Keratinocyte (primary cell): ENCODE data around the gene CPNE4. TPM values are rescaled to one million over a fixed set of nuclear protein-coding genes. Genes with fewer than 3 reads are reported as not detected.

Experiments
- DNase-seq: peaks from one replicate; pipeline ENCODE4 v3.0.0-alpha.2; 2011; ENCODE audit warnings: low read depth, missing footprints, low spot score
- FAIRE-seq: peaks from 2 replicates; lab custom pipeline; 2011; peaks lifted over from hg19 to GRCh38; lab: Jason Lieb, UNC
- H2AFZ ChIP-seq: 2 replicates; pipeline ENCODE4 v1.6.0; 2012; ENCODE audit warnings: low read length, control low read depth, inconsistent platforms; ENCODE audit not compliant: control insufficient read depth
- H3K27ac ChIP-seq: 2 replicates; pipeline ENCODE4 v1.5.1; 2011; ENCODE audit warnings: low read length; ENCODE audit not compliant: control insufficient read depth, insufficient read depth
- H3K27me3 ChIP-seq: 3 replicates; pipeline ENCODE4 v1.6.0; 2011; ENCODE audit warnings: low read length; ENCODE audit not compliant: control insufficient read depth, insufficient read depth; ENCODE audit errors: extremely low read depth
- H3K36me3 ChIP-seq, 2 experiments: 2 replicates in 1 of 2; 3 replicates in 1 of 2; pipeline ENCODE4 v1.5.1; 2011; ENCODE audit warnings: low read length in 2 of 2, mild to moderate bottlenecking in 1 of 2; ENCODE audit not compliant: control insufficient read depth in 2 of 2, insufficient read depth in 2 of 2; ENCODE audit errors: extremely low read depth in 1 of 2
- H3K4me1 ChIP-seq: 3 replicates; pipeline ENCODE4 v1.5.1; 2011; ENCODE audit warnings: low read length; ENCODE audit not compliant: control insufficient read depth, insufficient read depth; ENCODE audit errors: extremely low read depth
- H3K4me2 ChIP-seq: 3 replicates; pipeline ENCODE4 v1.6.0; 2011; ENCODE audit warnings: low read depth, low read length; ENCODE audit not compliant: control insufficient read depth, insufficient read depth; ENCODE audit errors: extremely low read depth
- H3K4me3 ChIP-seq, 3 experiments: fragments of 200-600 bp in 1 of 3; sonication (generic) in 1 of 3; 2 replicates in 2 of 3; 3 replicates in 1 of 3; pipeline ENCODE4 v1.5.1; 2011 to 2016; ENCODE audit warnings: low read length in 3 of 3, mild to moderate bottlenecking in 3 of 3, control low read depth in 2 of 3, inconsistent platforms in 1 of 3, low read depth in 1 of 3, mixed read lengths in 1 of 3, mixed run types in 1 of 3, moderate library complexity in 1 of 3; ENCODE audit not compliant: control insufficient read depth in 2 of 3, insufficient read depth in 2 of 3; ENCODE audit errors: extremely low read depth in 1 of 3
- H3K79me2 ChIP-seq: 2 replicates; pipeline ENCODE4 v1.6.0; 2012; ENCODE audit warnings: low read length; ENCODE audit not compliant: control insufficient read depth, insufficient read depth
- H3K9ac ChIP-seq: 3 replicates; pipeline ENCODE4 v1.6.0; 2011; ENCODE audit warnings: low read length; ENCODE audit not compliant: control insufficient read depth, insufficient read depth; ENCODE audit errors: extremely low read depth
- H3K9me1 ChIP-seq: 3 replicates; pipeline ENCODE4 v1.6.0; 2011; ENCODE audit warnings: low read length; ENCODE audit not compliant: control insufficient read depth, insufficient read depth; ENCODE audit errors: extremely low read depth
- H3K9me3 ChIP-seq: 2 replicates; pipeline ENCODE4 v1.5.1; 2012; ENCODE audit warnings: low read depth, low read length; ENCODE audit not compliant: control insufficient read depth
- H4K20me1 ChIP-seq: 3 replicates; pipeline ENCODE4 v1.6.0; 2011; ENCODE audit warnings: low read length; ENCODE audit not compliant: control insufficient read depth, insufficient read depth; ENCODE audit errors: extremely low read depth
- CTCF ChIP-seq, 3 experiments: IDR thresholded peaks in 1 of 3; conservative IDR thresholded peaks in 1 of 3; optimal IDR thresholded peaks in 1 of 3; 2 replicates in 2 of 3; 3 replicates in 1 of 3; pipeline versions ENCODE3 to v1.5.1; 2011; ENCODE audit warnings: low read length in 3 of 3, mild to moderate bottlenecking in 3 of 3, moderate library complexity in 2 of 3, control low read depth in 1 of 3, inconsistent platforms in 1 of 3; ENCODE audit not compliant: insufficient read depth in 2 of 3; ENCODE audit errors: extremely low read depth in 1 of 3
- EZH2 ChIP-seq: IDR thresholded peaks from one replicate; pipeline ENCODE4 v1.6.1; 2012; ENCODE audit warnings: inconsistent platforms, mild to moderate bottlenecking, low read length, moderate library complexity
- dilution Hi-C: fragments of 300-500 bp; cut with MboI; formaldehyde crosslinking; loops from one replicate; pipeline ENCODE4 v1.7.0; 2020; ENCODE audit warnings: low sequenced_read_pairs; ENCODE audit not compliant: extremely low pct_ligation_motif_present
- polyA plus RNA-seq, 5 experiments: library from polyadenylated mRNA; depleted of rRNA in 3 of 5; stranded (reverse) in 3 of 5; stranded (forward) in 1 of 5; unstranded in 1 of 5; fragments of >200 nt; gene quantifications; 1 replicate in 1 of 5; 2 replicates in 3 of 5; 3 replicates in 1 of 5; pipeline versions ENCODE4 v1.2.1 to v1.2.3, GENCODE V29; 2011 to 2012; ENCODE audit warnings: missing spikeins in 2 of 5, low read depth in 1 of 5, low replicate concordance in 1 of 5

CPNE4 gene
- polyA plus RNA-seq, 1 donor (not counting 4 experiments of a cell fraction or from before 2014, with no cell fraction given), result 0.08 TPM

- Histone ChIP-seq H3K79me2 (no peaks in the 10 kb centered on the region), H3K9me3 (no peaks in the 10 kb centered on the region), H3K36me3 (no peaks in the 10 kb centered on the region), H3K9ac (no peak overlapping the region), H3K9me1 (no peaks in the 10 kb centered on the region), H2AFZ (no peak overlapping the region), H3K4me1 (no peaks in the 10 kb centered on the region), H3K27ac (no peak overlapping the region), H3K4me3 (no peak overlapping the region), H3K4me2 (no peak overlapping the region), H3K27me3 (no peaks in the 10 kb centered on the region), H4K20me1 (no peaks in the 10 kb centered on the region)
- dilution Hi-C loops, result no loop called here
- FAIRE-seq (no peak), DNase-seq (no peak)
- TF ChIP-seq CTCF (optimal IDR thresholded peaks at IDR 0.05 in 1 of 3, IDR thresholded peaks at IDR 0.05 in 1 of 3, conservative IDR thresholded peaks at IDR 0.05 in 1 of 3; ENCODE audit: extremely low read depth in 1 of 3, insufficient read depth in 2 of 3, low read length in 3 of 3) (no peak), EZH2 (no peak)
Measured at GRCh38 chr3:131988209-131988608, 46.6 kb downstream of the CPNE4 start.

GRCh38 chr3:131983689-131984088 lies 51.1 kb downstream of the CPNE4 start:
- dilution Hi-C loops, result no loop called here
- Histone ChIP-seq H3K9ac (no peak overlapping the region), H3K27me3 (no peaks in the 10 kb centered on the region), H3K4me1 (no peaks in the 10 kb centered on the region), H3K4me2 (no peak overlapping the region), H3K9me1 (no peaks in the 10 kb centered on the region), H3K4me3 (no peak overlapping the region), H3K79me2 (no peaks in the 10 kb centered on the region), H3K9me3 (no peaks in the 10 kb centered on the region), H3K27ac (no peak overlapping the region), H2AFZ (no peak overlapping the region), H4K20me1 (no peaks in the 10 kb centered on the region), H3K36me3 (no peaks in the 10 kb centered on the region)
- FAIRE-seq, result no peak
- DNase-seq, result no peak
- TF ChIP-seq EZH2 (no peak), CTCF (optimal IDR thresholded peaks at IDR 0.05 in 1 of 3, IDR thresholded peaks at IDR 0.05 in 1 of 3, conservative IDR thresholded peaks at IDR 0.05 in 1 of 3; ENCODE audit: extremely low read depth in 1 of 3, insufficient read depth in 2 of 3, low read length in 3 of 3) (no peak)
